Measurements from ENCODE around the gene REEP3.

The REEP3 gene

GRCh38 chr10:63483983-63484382 lies 37.2 kb upstream of the REEP3 start (continued):
- no peak for TF ChIP-seq PATZ1 (CRISPR knock-in tag; IDR thresholded peaks at IDR 0.05; ENCODE audit: borderline replicate concordance)

- TF ChIP-seq ESRRG (CRISPR knock-in tag; IDR thresholded peaks at IDR 0.05): no peak
- no peak for TF ChIP-seq ZNF565 (CRISPR knock-in tag; conservative IDR thresholded peaks at IDR 0.05; ENCODE audit: low read depth)
- TF ChIP-seq PATZ1 (CRISPR knock-in tag; IDR thresholded peaks at IDR 0.05; ENCODE audit: borderline replicate concordance): no peak
- no peak for TF ChIP-seq TSHZ2 (CRISPR knock-in tag; IDR thresholded peaks at IDR 0.05)
- TF ChIP-seq ZFP30 (CRISPR knock-in tag; IDR thresholded peaks at IDR 0.05): no peak
- no peak for TF ChIP-seq CSDC2 (CRISPR knock-in tag; IDR thresholded peaks at IDR 0.05)
- no peak for TF ChIP-seq ISL1 (CRISPR knock-in tag; IDR thresholded peaks at IDR 0.05)
- no peak for TF ChIP-seq RARB (CRISPR knock-in tag; IDR thresholded peaks at IDR 0.05)
- no peak for TF ChIP-seq POU6F1 (CRISPR knock-in tag; IDR thresholded peaks at IDR 0.05; ENCODE audit: borderline replicate concordance, low read depth)
- TF ChIP-seq SNAI2 (CRISPR knock-in tag; IDR thresholded peaks at IDR 0.05): no peak
- no peak for TF ChIP-seq ZFP3 (CRISPR knock-in tag; IDR thresholded peaks at IDR 0.05)
- TF ChIP-seq ZC3H10 (CRISPR knock-in tag; IDR thresholded peaks at IDR 0.05): no peak
- no peak for TF ChIP-seq TCF4 (CRISPR knock-in tag; IDR thresholded peaks at IDR 0.05; ENCODE audit: borderline replicate concordance)
- TF ChIP-seq GLIS3 (CRISPR knock-in tag; IDR thresholded peaks at IDR 0.05): no peak
- no peak for TF ChIP-seq ARNTL (CRISPR knock-in tag; IDR thresholded peaks at IDR 0.05; ENCODE audit: borderline replicate concordance, low read depth)
- no peak for ATAC-seq
Observed at GRCh38 chr10:63487990-63488389, 33.2 kb upstream of the REEP3 start.

- TF ChIP-seq ZNF565 (CRISPR knock-in tag; conservative IDR thresholded peaks at IDR 0.05; ENCODE audit: low read depth) (no peak), CREB5 (CRISPR knock-in tag; IDR thresholded peaks at IDR 0.05; ENCODE audit: low read depth) (no peak), ZNF70 (CRISPR knock-in tag; IDR thresholded peaks at IDR 0.05) (no peak), ZFP30 (CRISPR knock-in tag; IDR thresholded peaks at IDR 0.05) (no peak), TSHZ2 (CRISPR knock-in tag; IDR thresholded peaks at IDR 0.05) (no peak)
- no peak for ATAC-seq
Observed at GRCh38 chr10:63489838-63490237, 31.4 kb upstream of the REEP3 start.

Data from SK-N-SH treated with all-trans-retinoic acid at 6 μM for 48 hours (cell line).